Right lobe of liver (tissue), 6 donors: ENCODE data around the gene IMPDH2. TPM values are rescaled to one million over a fixed set of nuclear protein-coding genes. Genes with fewer than 3 reads are reported as not detected.

Experiments used
- ATAC-seq, 4 donors: fragments of 200-7000 bp; cut with Tn5 transposase; one replicate each; pipeline ENCODE4 v1.9.1; 2020; ENCODE audit warnings: mild to moderate bottlenecking in 4 of 4, moderate library complexity in 4 of 4
- DNase-seq, 3 donors: peaks; one replicate each; pipeline ENCODE4 v3.0.0-alpha.2; 2020
- H3K27ac ChIP-seq, 3 donors: fragments of 200-600 bp; one replicate each; pipeline ENCODE4 v1.8.0; 2022
- H3K27me3 ChIP-seq, 2 donors: fragments of 200-600 bp; one replicate each; pipeline ENCODE4 v1.8.0; 2022
- H3K36me3 ChIP-seq, 4 donors: fragments of 200-600 bp; sonication (generic) in 1 of 4; one replicate each; pipeline versions ENCODE4 v1.5.1 to v1.8.0; 2017 to 2022; ENCODE audit warnings: control low read depth in 1 of 4
- H3K4me1 ChIP-seq, 4 donors: fragments of 200-600 bp; sonication (generic) in 1 of 4; one replicate each; pipeline versions ENCODE4 v1.5.1 to v1.8.0; 2017 to 2022; ENCODE audit warnings: control low read depth in 1 of 4
- H3K4me3 ChIP-seq, 3 donors: fragments of 200-600 bp; one replicate each; pipeline ENCODE4 v1.8.0; 2022
- H3K9me3 ChIP-seq, 4 donors: fragments of 200-600 bp; sonication (generic) in 1 of 4; one replicate each; pipeline versions ENCODE4 v1.5.1 to v1.8.0; 2017 to 2022; ENCODE audit warnings: control low read depth in 1 of 4
- CTCF ChIP-seq, 4 donors: fragments of 200-600 bp in 3 of 4; fragments of 450-650 bp in 1 of 4; IDR thresholded peaks; one replicate each; pipeline versions ENCODE4 v1.5.1 to v1.8.0; 2016 to 2022; ENCODE audit warnings: antibody characterized with exemption in 4 of 4, mild to moderate bottlenecking in 2 of 4
- POLR2A ChIP-seq: fragments of 450-650 bp; IDR thresholded peaks from one replicate; pipeline ENCODE4 v1.6.1; 2017; ENCODE audit warnings: antibody characterized with exemption, mild to moderate bottlenecking
- WGBS: methylation state at CpG from one replicate; pipeline ENCODE4 v1.1.6; 2018; ENCODE audit warnings: low coverage, low lambda C conversion rate; ENCODE audit not compliant: insufficient coverage; ENCODE audit errors: missing lambda C conversion rate; 5-methylcytosine and 5-hydroxymethylcytosine counted together
- intact Hi-C, 2 donors: fragments of 100-400 bp; cut with DNase I; formaldehyde crosslinking; loops; one replicate each; pipeline versions ENCODE4 v1.11.2 to v1.14.1; 2022
- total RNA-seq, 6 experiments: library from RNA; depleted of rRNA in 2 of 6; stranded (reverse); fragments of >200 nt in 2 of 6; fragmentation: NEBNext Ultra II Directional in 3 of 6; extraction: Animal tissue kit (Norgen Biotek cat#: 25700) in 3 of 6; gene quantifications; one replicate each; pipeline versions ENCODE4 v1.1.0 to v1.2.4, GENCODE V29; 2016 to 2023
- donor health status: DM: no; HTN: yes; CAD: no.
- donor health status: DM: no; HTN: no; CAD: no.
- donor health status: DM: no; HTN: no; CAD: no.
- donor health status: DM: no; HTN: yes; CAD: no.
- donor health status: DM: no; HTN: yes; CAD: no.

IMPDH2 gene
- total RNA-seq, 6 experiments from 2014 or later: 32.0 to 57.3 (median 39.0) TPM

- no peak overlapping the region for H3K4me3 ChIP-seq
- no peak overlapping the region for H3K27ac ChIP-seq
- intact Hi-C loops: no loop called here
- H3K4me1 ChIP-seq: no peaks in the 10 kb centered on the region
- no peak for ATAC-seq
- no peak for DNase-seq
- 93% methylated on average over 2 of the region's 4 CpGs for WGBS
- H3K36me3 ChIP-seq: peaks cover 7 to 64% (median 31%) of the 10 kb centered on the region in 4 donors
- TF ChIP-seq CTCF (IDR thresholded peaks at IDR 0.05): no peak
- TF ChIP-seq POLR2A: no peak
- H3K9me3 ChIP-seq: no peaks in the 10 kb centered on the region
- no peaks in the 10 kb centered on the region for H3K27me3 ChIP-seq
Observed at GRCh38 chr3:48983096-48983495, 46.1 kb downstream of the IMPDH2 start.

GRCh38 chr3:48982686-48983085, 46.5 kb downstream of the IMPDH2 start:
- Histone ChIP-seq H3K4me3 (no peak overlapping the region), H3K4me1 (no peaks in the 10 kb centered on the region), H3K27ac (no peak overlapping the region), H3K36me3 (peaks cover 7 to 68% (median 34%) of the 10 kb centered on the region in 4 donors), H3K27me3 (no peaks in the 10 kb centered on the region), H3K9me3 (no peaks in the 10 kb centered on the region)
- intact Hi-C loops: no loop called here
- no peak for TF ChIP-seq CTCF (IDR thresholded peaks at IDR 0.05)
- TF ChIP-seq POLR2A: no peak
- ATAC-seq: no peak
- DNase-seq: no peak
- 83% methylated on average over 2 of the region's 5 CpGs for WGBS

- Histone ChIP-seq H3K4me3 (no peak overlapping the region), H3K27ac (no peak overlapping the region), H3K36me3 (peaks cover 7 to 75% (median 36%) of the 10 kb centered on the region in 4 donors), H3K9me3 (no peaks in the 10 kb centered on the region), H3K4me1 (no peaks in the 10 kb centered on the region), H3K27me3 (no peaks in the 10 kb centered on the region)
- ATAC-seq: no peak
- intact Hi-C loops: no loop called here
- DNase-seq: no peak
- TF ChIP-seq CTCF (IDR thresholded peaks at IDR 0.05) (no peak), POLR2A (no peak)
Observed at GRCh38 chr3:48982016-48982415, 47.2 kb downstream of the IMPDH2 start.

- 100% methylated on average over 3 of the region's 4 CpGs for WGBS
- Histone ChIP-seq H3K9me3 (no peaks in the 10 kb centered on the region), H3K36me3 (peaks cover 12 to 92% (median 44%) of the 10 kb centered on the region in 4 donors), H3K27me3 (no peaks in the 10 kb centered on the region), H3K27ac (no peak overlapping the region), H3K4me1 (no peaks in the 10 kb centered on the region), H3K4me3 (no peak overlapping the region)
- TF ChIP-seq CTCF (IDR thresholded peaks at IDR 0.05) (no peak), POLR2A (no peak)
- no peak for DNase-seq
- intact Hi-C loops: no loop called here
- no peak for ATAC-seq
Observed at GRCh38 chr3:48980295-48980694, 48.9 kb downstream of the IMPDH2 start.

- H3K9me3 ChIP-seq: no peaks in the 10 kb centered on the region
- no peak overlapping the region for H3K27ac ChIP-seq
- H3K4me1 ChIP-seq: no peaks in the 10 kb centered on the region
- TF ChIP-seq CTCF (IDR thresholded peaks at IDR 0.05): no peak
- no peak for TF ChIP-seq POLR2A
- H3K36me3 ChIP-seq: peaks cover 12 to 93% (median 47%) of the 10 kb centered on the region in 4 donors
- H3K27me3 ChIP-seq: no peaks in the 10 kb centered on the region
- H3K4me3 ChIP-seq: no peak overlapping the region
- 83% methylated on average over 1 of the region's 3 CpGs for WGBS
- intact Hi-C loops: no loop called here
- DNase-seq: no peak
- ATAC-seq: no peak
Observed at GRCh38 chr3:48979451-48979850, 49.7 kb downstream of the IMPDH2 start.
